HEK293T (cell line): Measurements from ENCODE around the gene SERTAD2.

Experiments used
- ARNT ChIP-seq: fragments of 450-650 bp; IDR thresholded peaks from 2 replicates; pipeline ENCODE4 v1.6.1; 2017; ENCODE audit warnings: mild to moderate bottlenecking
- BHLHE40 ChIP-seq: fragments of 450-650 bp; IDR thresholded peaks from 2 replicates; pipeline ENCODE4 v1.6.1; 2016; ENCODE audit warnings: mild to moderate bottlenecking, moderate library complexity, borderline replicate concordance
- FOXA1 ChIP-seq: fragments of 450-650 bp; IDR thresholded peaks from 2 replicates; pipeline ENCODE4 v1.6.1; 2016; ENCODE audit warnings: mild to moderate bottlenecking
- FOXK2 ChIP-seq: fragments of 450-650 bp; IDR thresholded peaks from 2 replicates; pipeline ENCODE4 v1.6.1; 2016; ENCODE audit warnings: mild to moderate bottlenecking
- FOXM1 ChIP-seq: fragments of 450-650 bp; IDR thresholded peaks from 2 replicates; pipeline ENCODE4 v1.6.1; 2017; ENCODE audit warnings: mild to moderate bottlenecking, borderline replicate concordance
- HDGF ChIP-seq: fragments of 450-650 bp; IDR thresholded peaks from 2 replicates; pipeline ENCODE4 v1.6.1; 2017; ENCODE audit warnings: antibody characterized with exemption, borderline replicate concordance
- LEF1 ChIP-seq: fragments of 450-650 bp; IDR thresholded peaks from 2 replicates; pipeline ENCODE4 v1.6.1; 2017; ENCODE audit warnings: mild to moderate bottlenecking, borderline replicate concordance
- NFRKB ChIP-seq: fragments of 450-650 bp; IDR thresholded peaks from 2 replicates; pipeline ENCODE4 v1.6.1; 2016; ENCODE audit warnings: mild to moderate bottlenecking, moderate library complexity
- SP1 ChIP-seq: fragments of 450-650 bp; IDR thresholded peaks from 2 replicates; pipeline ENCODE4 v1.6.1; 2017
- SUZ12 ChIP-seq: fragments of 450-650 bp; IDR thresholded peaks from 2 replicates; pipeline ENCODE4 v1.6.1; 2016; ENCODE audit warnings: mild to moderate bottlenecking
- TARDBP ChIP-seq: fragments of 450-650 bp; IDR thresholded peaks from 2 replicates; pipeline ENCODE4 v1.6.1; 2016
- ZNF384 ChIP-seq: fragments of 450-650 bp; IDR thresholded peaks from 2 replicates; pipeline ENCODE4 v1.6.1; 2016

GRCh38 chr2:64612575-64613195 lies 41.0 kb downstream of the SERTAD2 start:
- no peak for TF ChIP-seq BHLHE40
- TF ChIP-seq FOXK2, result no peak
- TF ChIP-seq LEF1, result no peak
- no peak for TF ChIP-seq TARDBP
- no peak for TF ChIP-seq FOXM1
- TF ChIP-seq FOXA1, result no peak
- no peak for TF ChIP-seq HDGF
- no peak for TF ChIP-seq NFRKB
- no peak for TF ChIP-seq SP1
- no peak for TF ChIP-seq ARNT
- no peak for TF ChIP-seq SUZ12
- TF ChIP-seq ZNF384, result no peak
